Prostate gland (tissue), 2 donors: ENCODE data around the gene ANKRD30BL. TPM values are rescaled to one million over a fixed set of nuclear protein-coding genes. Genes with fewer than 3 reads are reported as not detected.
"Not testable (repeated sequence)": the region's sequence is repeated elsewhere in the genome, so short reads cannot be mapped to it uniquely, and the experiment has no call there.

Source experiments
- DNase-seq: peaks from one replicate; pipeline ENCODE4 v3.0.0-alpha.2; 2019; ENCODE audit warnings: low spot score
- H3K27ac ChIP-seq, 2 donors: fragments of 200-600 bp; sonication (generic); 2 replicates each; pipeline ENCODE4 v1.5.1; 2017 to 2019
- H3K27me3 ChIP-seq: fragments of 200-600 bp; sonication (generic); replicated peaks from 2 replicates; pipeline ENCODE4 v1.5.1; 2019; ENCODE audit not compliant: insufficient read depth
- H3K36me3 ChIP-seq, 2 donors: fragments of 200-600 bp; sonication (generic); 1 replicate in 1 of 2; 2 replicates in 1 of 2; pipeline versions ENCODE4 v1.5.1 to v1.8.1; 2017 to 2019
- H3K4me1 ChIP-seq: fragments of 200-600 bp; sonication (generic); replicated peaks from 2 replicates; pipeline ENCODE4 v1.5.1; 2019
- H3K4me3 ChIP-seq, 2 donors: fragments of 200-600 bp; sonication (generic); 2 replicates each; pipeline ENCODE4 v1.5.1; 2017 to 2019
- H3K9me3 ChIP-seq: fragments of 200-600 bp; sonication (generic); 2 replicates; pipeline ENCODE4 v1.5.1; 2017
- WGBS: methylation state at CpG from one replicate; pipeline ENCODE4 v1.1.5; 2018; 5-methylcytosine and 5-hydroxymethylcytosine counted together
- intact Hi-C: fragments of 100-400 bp; cut with DNase I; formaldehyde crosslinking; loops from one replicate; pipeline ENCODE4 v1.14.2; 2022
- small RNA-seq, 2 donors: library from RNA; depleted of rRNA; stranded (forward); fragments of <200 nt; gene quantifications; one replicate each; pipeline ENCODE3, GENCODE V24; 2016
- total RNA-seq, 2 donors: library from RNA; depleted of rRNA; stranded (reverse); fragments of >200 nt; gene quantifications; one replicate each; pipeline ENCODE4 v1.1.0, GENCODE V29; 2016
- TF ChIP-seq, protein P1 (sequence below), 4 experiments: fragments of 200-600 bp in 2 of 4; fragments of 450-650 bp in 2 of 4; sonication (generic) in 2 of 4; IDR thresholded peaks; 1 replicate in 3 of 4; 2 replicates in 1 of 4; pipeline ENCODE4 v1.5.1; 2016 to 2019; ENCODE audit warnings: antibody characterized with exemption in 4 of 4, mild to moderate bottlenecking in 2 of 4, moderate library complexity in 2 of 4

The ANKRD30BL gene
- total RNA-seq = 1 to 10 TPM in 1 of 2 donors, not detected in 1; 3.0 TPM

- DNase-seq, H3K36me3 ChIP-seq, H3K4me3 ChIP-seq, H3K4me1 ChIP-seq, H3K9me3 ChIP-seq, intact Hi-C loops, H3K27ac ChIP-seq, H3K27me3 ChIP-seq: not testable (repeated sequence)
- 91% methylated on average over 46 of the region's 48 CpGs for WGBS
These were observed at the start of gene ANKRD30BL for GRCh38 chr2:132161161-132162124. TSS of gene ANKRD30BL (minus strand) at chr2:132161952. CDS start at chr2:132161705, 247 bp downstream.

- H3K9me3 ChIP-seq, H3K27me3 ChIP-seq, DNase-seq, intact Hi-C loops, H3K4me3 ChIP-seq, H3K27ac ChIP-seq, H3K36me3 ChIP-seq, H3K4me1 ChIP-seq: not testable (repeated sequence)
- WGBS = 84% methylated on average over 2 of the region's 2 CpGs
These were observed 41.1 kb upstream of the ANKRD30BL start for GRCh38 chr2:132202866-132203265.

DNA sequence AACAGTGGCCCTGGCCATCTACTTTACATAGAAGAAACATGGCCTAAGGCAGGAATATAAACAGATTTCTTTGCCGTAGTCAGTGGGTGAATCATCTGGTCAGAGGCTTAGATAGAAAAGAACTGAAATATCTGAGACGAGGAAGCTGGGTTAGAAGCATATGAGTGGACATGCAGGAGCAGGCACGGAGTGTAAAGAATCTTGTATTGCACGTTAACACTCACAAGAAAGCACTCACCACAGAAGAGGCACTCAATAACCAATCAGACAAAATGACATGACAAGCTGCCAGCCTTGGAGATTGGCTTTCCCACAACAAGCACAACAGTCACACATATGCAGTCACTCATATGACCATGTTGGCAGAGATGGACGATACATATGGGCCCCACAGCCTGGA, 31.1 kb upstream of the ANKRD30BL start:
- H3K27me3 ChIP-seq, H3K9me3 ChIP-seq, DNase-seq, H3K36me3 ChIP-seq, H3K4me1 ChIP-seq, intact Hi-C loops, H3K27ac ChIP-seq, H3K4me3 ChIP-seq: not testable (repeated sequence)
- 67% methylated on average over 5 of the region's 5 CpGs for WGBS

DNA sequence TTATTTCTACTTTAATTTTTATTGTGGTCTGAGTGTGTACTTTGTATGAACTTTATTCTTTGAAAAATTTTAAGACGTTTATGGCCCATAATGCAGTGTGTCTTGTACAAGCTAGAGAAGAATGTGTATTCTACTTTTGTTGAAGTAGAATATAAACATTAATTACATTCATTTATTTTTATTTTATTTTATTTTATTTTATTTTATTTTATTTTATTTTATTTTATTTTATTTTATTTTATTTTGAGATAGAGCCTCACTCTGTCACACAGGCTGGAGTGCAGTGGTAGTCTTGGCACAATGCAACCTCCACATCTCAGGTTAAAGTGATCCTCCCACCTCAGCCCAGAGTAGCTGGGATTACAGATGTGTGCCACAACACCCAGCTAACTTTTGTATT, 5.3 kb upstream of the ANKRD30BL start:
- H3K27ac ChIP-seq, H3K9me3 ChIP-seq, intact Hi-C loops, H3K36me3 ChIP-seq, H3K4me3 ChIP-seq, H3K4me1 ChIP-seq, H3K27me3 ChIP-seq, DNase-seq: not testable (repeated sequence)
- 55% methylated on average over 1 of the region's 1 CpG for WGBS

DNA sequence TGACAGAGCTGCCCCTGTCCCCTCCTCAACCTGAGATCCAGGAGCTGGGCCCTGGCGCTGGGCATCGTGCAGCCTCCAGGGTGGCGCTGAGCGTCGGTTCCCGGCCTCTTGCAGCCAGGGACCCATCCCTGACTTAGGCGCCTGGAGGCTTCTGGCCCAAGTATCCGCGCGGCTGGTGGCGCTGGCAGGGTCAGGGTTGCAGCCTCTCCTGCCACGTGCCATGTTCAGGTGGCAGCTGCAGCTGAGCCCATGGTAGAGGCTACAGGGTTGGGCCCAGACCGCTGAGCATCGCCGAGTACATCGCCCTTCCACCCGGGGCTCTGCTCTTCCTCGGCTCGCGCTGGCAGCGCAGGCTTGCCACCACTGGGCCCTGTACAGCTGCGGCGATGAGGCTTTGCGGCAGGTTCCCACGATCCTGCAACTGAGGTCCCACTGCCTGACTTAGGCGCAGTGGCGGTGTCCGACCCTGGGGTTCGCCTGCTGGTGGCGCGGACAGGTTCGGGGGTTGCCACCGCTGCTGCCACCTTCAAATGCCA, 441 bp upstream of the ANKRD30BL start:
- DNase-seq, H3K9me3 ChIP-seq, H3K27me3 ChIP-seq, intact Hi-C loops, H3K27ac ChIP-seq, H3K36me3 ChIP-seq, H3K4me3 ChIP-seq, H3K4me1 ChIP-seq: not testable (repeated sequence)
- WGBS = 98% methylated on average over 26 of the region's 33 CpGs

DNA sequence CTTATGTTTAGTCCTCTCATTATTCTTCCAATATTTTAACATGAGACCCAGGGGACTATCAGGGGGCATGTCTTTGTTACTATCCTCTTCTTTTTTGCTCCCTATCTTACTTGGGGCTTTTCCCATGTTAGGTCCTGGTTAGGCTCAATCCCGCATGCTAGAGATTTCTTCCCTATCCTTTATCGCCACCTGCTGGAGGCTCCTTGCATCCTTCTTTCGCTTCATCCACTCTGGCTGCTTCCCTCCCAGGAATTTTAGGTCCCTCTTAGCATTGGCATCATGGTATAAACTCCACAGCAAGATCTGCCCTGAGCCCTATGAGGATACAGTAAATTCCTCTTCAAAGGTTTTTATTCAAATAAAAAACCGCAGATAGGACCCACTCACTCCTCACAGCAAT, 15.0 kb downstream of the ANKRD30BL start:
- intact Hi-C loops = not testable (repeated sequence)
- 8% methylated on average over 4 of the region's 4 CpGs for WGBS

More for the DNA sequence above, 15.0 kb downstream of the ANKRD30BL start:
- TF ChIP-seq, protein P1, sequence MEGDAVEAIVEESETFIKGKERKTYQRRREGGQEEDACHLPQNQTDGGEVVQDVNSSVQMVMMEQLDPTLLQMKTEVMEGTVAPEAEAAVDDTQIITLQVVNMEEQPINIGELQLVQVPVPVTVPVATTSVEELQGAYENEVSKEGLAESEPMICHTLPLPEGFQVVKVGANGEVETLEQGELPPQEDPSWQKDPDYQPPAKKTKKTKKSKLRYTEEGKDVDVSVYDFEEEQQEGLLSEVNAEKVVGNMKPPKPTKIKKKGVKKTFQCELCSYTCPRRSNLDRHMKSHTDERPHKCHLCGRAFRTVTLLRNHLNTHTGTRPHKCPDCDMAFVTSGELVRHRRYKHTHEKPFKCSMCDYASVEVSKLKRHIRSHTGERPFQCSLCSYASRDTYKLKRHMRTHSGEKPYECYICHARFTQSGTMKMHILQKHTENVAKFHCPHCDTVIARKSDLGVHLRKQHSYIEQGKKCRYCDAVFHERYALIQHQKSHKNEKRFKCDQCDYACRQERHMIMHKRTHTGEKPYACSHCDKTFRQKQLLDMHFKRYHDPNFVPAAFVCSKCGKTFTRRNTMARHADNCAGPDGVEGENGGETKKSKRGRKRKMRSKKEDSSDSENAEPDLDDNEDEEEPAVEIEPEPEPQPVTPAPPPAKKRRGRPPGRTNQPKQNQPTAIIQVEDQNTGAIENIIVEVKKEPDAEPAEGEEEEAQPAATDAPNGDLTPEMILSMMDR (IDR thresholded peaks at IDR 0.05) = peak in 3 of 4 experiments; percentile 65 to 68 (median 66)
- H3K27me3 ChIP-seq, H3K36me3 ChIP-seq, H3K27ac ChIP-seq, H3K4me3 ChIP-seq, H3K4me1 ChIP-seq, H3K9me3 ChIP-seq: not testable (repeated sequence)
- DNase-seq = peak; percentile 54

Small RNAs within 50 kb of the gene (small RNA-seq; reads per million reads assigned to genes)
- 0 reads per million in 2 donors for gene RNU6-1132P
